Measurements from ENCODE around the gene TPTE2.

GRCh38 chr13:19607523-19608078 lies 46.3 kb upstream of the TPTE2 start:
- TF ChIP-seq POLR2A (IDR thresholded peaks at IDR 0.05) (no peak), CTCF (IDR thresholded peaks at IDR 0.05) (no peak)

Measured in uterus (tissue), 2 donors.